Sigmoid colon (tissue), 3 donors: Measurements from ENCODE around the gene SMARCC1.

Experiments used
- CTCF ChIP-seq, 4 experiments: fragments of 450-650 bp in 3 of 4; fragments of 200-600 bp in 1 of 4; IDR thresholded peaks; one replicate each; pipeline ENCODE4 v1.5.1; 2016 to 2019; ENCODE audit warnings: antibody characterized with exemption in 4 of 4, mild to moderate bottlenecking in 3 of 4, moderate library complexity in 2 of 4
- POLR2A ChIP-seq, 2 donors: fragments of 450-650 bp; IDR thresholded peaks; one replicate each; pipeline ENCODE4 v1.6.1; 2016; ENCODE audit warnings: antibody characterized with exemption in 2 of 2, mild to moderate bottlenecking in 2 of 2, moderate library complexity in 2 of 2

DNA sequence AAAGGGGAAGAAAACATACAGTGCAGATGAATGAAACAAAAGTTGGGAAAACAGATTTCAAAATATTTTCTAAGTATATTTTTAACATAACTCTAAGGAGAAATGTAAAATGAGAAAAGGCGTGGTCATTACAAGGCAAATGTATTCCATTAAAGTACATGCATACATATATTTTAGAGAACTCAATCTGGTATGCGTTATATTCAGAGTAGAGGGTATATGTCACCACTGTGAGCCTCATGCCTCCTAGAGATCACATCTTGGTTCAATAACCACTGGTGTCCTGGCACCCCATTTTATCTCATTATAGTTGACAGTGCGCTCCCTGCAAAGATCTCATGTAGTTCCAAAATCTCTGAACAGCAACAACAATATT is 77.5 kb downstream of the SMARCC1 start:
- TF ChIP-seq CTCF (IDR thresholded peaks at IDR 0.05) = no peak
- no peak for TF ChIP-seq POLR2A (IDR thresholded peaks at IDR 0.05)
